ENCODE results near the gene GPC6.

GRCh38 chr13:93296584-93296983, 70.0 kb downstream of the GPC6 start:
- TF ChIP-seq POLR2AphosphoS5 (IDR thresholded peaks at IDR 0.05) (no peak), CTCF (IDR thresholded peaks at IDR 0.05) (no peak), POLR2A (IDR thresholded peaks at IDR 0.05) (no peak)
